BLaER1 (cell line): Measurements from ENCODE around the gene NR4A3.

ENCODE experiments used
- H3K27ac ChIP-seq: shearing (Covaris generic); formaldehyde crosslinking; 2 replicates; pipeline ENCODE4 v1.8.1; 2022
- H3K27me3 ChIP-seq: shearing (Covaris generic); formaldehyde crosslinking; 2 replicates; pipeline ENCODE4 v1.8.1; 2022
- H3K36me3 ChIP-seq: shearing (Covaris generic); formaldehyde crosslinking; 2 replicates; pipeline ENCODE4 v1.8.1; 2022
- H3K4me1 ChIP-seq: shearing (Covaris generic); formaldehyde crosslinking; 2 replicates; pipeline ENCODE4 v1.8.1; 2022
- H3K4me2 ChIP-seq: shearing (Covaris generic); formaldehyde crosslinking; 2 replicates; pipeline ENCODE4 v1.8.1; 2022
- H3K4me3 ChIP-seq: shearing (Covaris generic); formaldehyde crosslinking; 2 replicates; pipeline ENCODE4 v1.8.1; 2022
- H3K9ac ChIP-seq: shearing (Covaris generic); formaldehyde crosslinking; 2 replicates; pipeline ENCODE4 v1.8.1; 2022
- H3K9me3 ChIP-seq: shearing (Covaris generic); formaldehyde crosslinking; 2 replicates; pipeline ENCODE4 v1.8.1; 2022
- H4K20me1 ChIP-seq: shearing (Covaris generic); formaldehyde crosslinking; 2 replicates; pipeline ENCODE4 v1.8.1; 2022
- Cebpa-rat ChIP-seq: shearing (Covaris generic); IDR thresholded peaks from 2 replicates; pipeline ENCODE4 v1.8.1; 2022

NR4A3 gene

DNA sequence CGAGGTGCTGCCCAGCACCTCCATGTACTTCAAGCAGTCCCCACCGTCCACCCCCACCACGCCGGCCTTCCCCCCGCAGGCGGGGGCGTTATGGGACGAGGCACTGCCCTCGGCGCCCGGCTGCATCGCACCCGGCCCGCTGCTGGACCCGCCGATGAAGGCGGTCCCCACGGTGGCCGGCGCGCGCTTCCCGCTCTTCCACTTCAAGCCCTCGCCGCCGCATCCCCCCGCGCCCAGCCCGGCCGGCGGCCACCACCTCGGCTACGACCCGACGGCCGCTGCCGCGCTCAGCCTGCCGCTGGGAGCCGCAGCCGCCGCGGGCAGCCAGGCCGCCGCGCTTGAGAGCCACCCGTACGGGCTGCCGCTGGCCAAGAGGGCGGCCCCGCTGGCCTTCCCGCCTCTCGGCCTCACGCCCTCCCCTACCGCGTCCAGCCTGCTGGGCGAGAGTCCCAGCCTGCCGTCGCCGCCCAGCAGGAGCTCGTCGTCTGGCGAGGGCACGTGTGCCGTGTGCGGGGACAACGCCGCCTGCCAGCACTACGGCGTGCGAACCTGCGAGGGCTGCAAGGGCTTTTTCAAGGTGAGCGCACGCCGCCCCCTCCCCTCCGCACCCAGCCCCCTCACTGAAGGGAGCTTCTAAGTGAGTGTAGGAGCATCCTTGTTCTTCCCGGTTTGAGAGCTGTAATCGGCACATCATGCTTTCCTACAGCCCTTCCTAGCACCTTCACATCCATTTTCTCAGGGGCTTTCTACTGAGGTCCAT, 6.9 kb downstream of the NR4A3 start:
- TF ChIP-seq Cebpa-rat = no peak
- Histone ChIP-seq H3K27me3 (peaks cover 59% of the 10 kb centered on the region), H3K4me1 (peaks cover 21% of the 10 kb centered on the region), H3K36me3 (no peaks in the 10 kb centered on the region), H3K27ac (no peak overlapping the region), H3K4me2 (no peak overlapping the region), H3K9ac (no peak overlapping the region), H3K4me3 (no peak overlapping the region), H3K9me3 (no peaks in the 10 kb centered on the region), H4K20me1 (peaks cover 29% of the 10 kb centered on the region)

- no peak overlapping the region for H3K9ac ChIP-seq
- TF ChIP-seq Cebpa-rat = no peak
Measured at GRCh38 chr9:99831857-99832557, 10.3 kb downstream of the NR4A3 start.

GRCh38 chr9:99832558-99832864, 10.8 kb downstream of the NR4A3 start:
- Histone ChIP-seq H3K9me3 (no peaks in the 10 kb centered on the region), H3K9ac (no peak overlapping the region), H4K20me1 (no peaks in the 10 kb centered on the region), H3K36me3 (no peaks in the 10 kb centered on the region), H3K4me2 (no peak overlapping the region), H3K4me3 (no peak overlapping the region), H3K4me1 (no peaks in the 10 kb centered on the region), H3K27ac (no peak overlapping the region), H3K27me3 (peaks cover 20% of the 10 kb centered on the region)
- TF ChIP-seq Cebpa-rat = no peak

More at GRCh38 chr9:99831857-99832557, 10.3 kb downstream of the NR4A3 start:
- H3K4me1 ChIP-seq = no peaks in the 10 kb centered on the region
- H3K27me3 ChIP-seq = peaks cover 25% of the 10 kb centered on the region
- H3K9me3 ChIP-seq = no peaks in the 10 kb centered on the region
- no peaks in the 10 kb centered on the region for H4K20me1 ChIP-seq
- no peaks in the 10 kb centered on the region for H3K36me3 ChIP-seq
- no peak overlapping the region for H3K27ac ChIP-seq
- no peak overlapping the region for H3K4me3 ChIP-seq
- H3K4me2 ChIP-seq = no peak overlapping the region

DNA sequence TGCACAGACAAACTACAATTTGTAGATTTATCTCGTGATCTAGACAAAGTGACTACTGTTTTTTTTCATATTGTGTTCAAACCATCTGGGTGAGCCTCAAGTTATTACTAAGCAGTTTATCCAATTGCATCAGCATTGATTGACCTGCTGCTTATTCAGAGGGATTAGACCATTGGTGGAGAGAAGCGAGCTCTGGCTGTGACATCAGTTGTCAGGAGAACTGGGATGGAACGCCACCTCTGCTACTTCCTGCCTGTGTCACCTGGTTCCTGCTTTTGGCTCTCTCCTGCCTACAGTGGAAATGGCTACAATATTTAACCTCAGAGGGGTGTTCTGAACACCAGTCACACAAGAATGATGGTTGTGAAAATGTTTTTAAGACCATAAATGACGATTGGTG, 12.1 kb downstream of the NR4A3 start:
- Histone ChIP-seq H3K27ac (no peak overlapping the region), H3K36me3 (no peaks in the 10 kb centered on the region), H3K27me3 (peaks cover 8% of the 10 kb centered on the region; the same call in 1 of the 2 replicates), H4K20me1 (no peaks in the 10 kb centered on the region), H3K4me2 (no peak overlapping the region), H3K9ac (no peak overlapping the region), H3K4me1 (no peaks in the 10 kb centered on the region), H3K4me3 (no peak overlapping the region), H3K9me3 (no peaks in the 10 kb centered on the region)
- TF ChIP-seq Cebpa-rat = no peak

DNA sequence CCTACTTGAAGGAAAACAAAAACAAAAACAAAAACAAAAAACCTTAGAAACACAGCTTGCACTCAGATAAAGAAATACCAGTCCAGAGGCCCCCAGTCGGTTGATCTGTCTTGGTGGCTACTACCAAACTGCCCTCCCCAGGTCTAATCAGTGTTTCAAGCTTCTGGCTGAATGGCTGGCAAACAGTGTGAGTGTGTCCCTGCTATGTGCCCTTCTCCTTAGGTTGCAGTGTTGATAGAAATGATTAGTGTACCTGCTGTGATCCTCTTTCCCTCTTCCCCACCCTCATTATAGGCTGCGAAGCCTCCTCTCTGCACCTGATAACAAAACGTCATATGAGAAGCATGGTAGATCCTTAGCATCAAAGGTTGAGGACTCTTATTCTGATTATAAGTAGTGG, 12.8 kb downstream of the NR4A3 start:
- no peaks in the 10 kb centered on the region for H4K20me1 ChIP-seq
- H3K4me1 ChIP-seq = no peaks in the 10 kb centered on the region
- no peaks in the 10 kb centered on the region for H3K9me3 ChIP-seq
- no peak overlapping the region for H3K27ac ChIP-seq
- TF ChIP-seq Cebpa-rat = no peak
- no peaks in the 10 kb centered on the region for H3K36me3 ChIP-seq
- H3K4me3 ChIP-seq = no peak overlapping the region
- H3K27me3 ChIP-seq = peaks cover 4% of the 10 kb centered on the region; the same call in 1 of the 2 replicates
- no peak overlapping the region for H3K9ac ChIP-seq
- H3K4me2 ChIP-seq = no peak overlapping the region

GRCh38 chr9:99835142-99835541, 13.5 kb downstream of the NR4A3 start:
- peaks cover 4% of the 10 kb centered on the region; the same call in 1 of the 2 replicates for H3K27me3 ChIP-seq
- H3K9me3 ChIP-seq = no peaks in the 10 kb centered on the region
- no peak overlapping the region for H3K9ac ChIP-seq
- H3K36me3 ChIP-seq = no peaks in the 10 kb centered on the region
- no peak overlapping the region for H3K27ac ChIP-seq
- H3K4me3 ChIP-seq = no peak overlapping the region
- no peaks in the 10 kb centered on the region for H4K20me1 ChIP-seq
- H3K4me2 ChIP-seq = no peak overlapping the region
- no peaks in the 10 kb centered on the region for H3K4me1 ChIP-seq
- no peak for TF ChIP-seq Cebpa-rat

GRCh38 chr9:99835581-99835980, 13.9 kb downstream of the NR4A3 start:
- H4K20me1 ChIP-seq = no peaks in the 10 kb centered on the region
- no peak for TF ChIP-seq Cebpa-rat
- H3K36me3 ChIP-seq = no peaks in the 10 kb centered on the region
- H3K4me2 ChIP-seq = no peak overlapping the region
- H3K4me1 ChIP-seq = no peaks in the 10 kb centered on the region
- no peak overlapping the region for H3K9ac ChIP-seq
- H3K27me3 ChIP-seq = peaks cover 4% of the 10 kb centered on the region; the same call in 1 of the 2 replicates
- H3K9me3 ChIP-seq = no peaks in the 10 kb centered on the region
- H3K4me3 ChIP-seq = no peak overlapping the region
- no peak overlapping the region for H3K27ac ChIP-seq

DNA sequence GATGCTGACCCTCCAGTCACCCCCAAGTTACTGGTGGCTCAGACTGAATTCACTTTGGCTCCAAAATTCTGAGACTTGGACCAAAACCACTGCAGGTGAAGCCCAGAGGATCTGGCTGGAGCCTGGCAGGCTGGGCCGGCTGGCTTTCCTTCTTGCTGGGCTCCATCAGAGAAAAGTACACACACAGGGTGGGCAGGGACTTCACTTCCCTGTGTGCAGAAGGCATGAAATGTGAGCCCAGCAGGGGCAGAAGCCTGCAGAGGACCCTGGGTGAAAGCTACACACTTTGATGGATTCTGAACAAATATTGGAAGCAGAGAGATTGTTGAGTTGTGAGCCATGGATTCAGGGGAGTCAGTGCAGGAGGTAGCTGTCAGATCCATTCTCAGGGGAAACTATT, 18.4 kb downstream of the NR4A3 start:
- no peak overlapping the region for H3K9ac ChIP-seq
- H3K9me3 ChIP-seq = no peaks in the 10 kb centered on the region
- TF ChIP-seq Cebpa-rat = no peak
- H3K36me3 ChIP-seq = no peaks in the 10 kb centered on the region
- H3K27me3 ChIP-seq = no peaks in the 10 kb centered on the region
- no peak overlapping the region for H3K27ac ChIP-seq
- H3K4me3 ChIP-seq = no peak overlapping the region
- H3K4me2 ChIP-seq = no peak overlapping the region
- H4K20me1 ChIP-seq = no peaks in the 10 kb centered on the region
- no peaks in the 10 kb centered on the region for H3K4me1 ChIP-seq

DNA sequence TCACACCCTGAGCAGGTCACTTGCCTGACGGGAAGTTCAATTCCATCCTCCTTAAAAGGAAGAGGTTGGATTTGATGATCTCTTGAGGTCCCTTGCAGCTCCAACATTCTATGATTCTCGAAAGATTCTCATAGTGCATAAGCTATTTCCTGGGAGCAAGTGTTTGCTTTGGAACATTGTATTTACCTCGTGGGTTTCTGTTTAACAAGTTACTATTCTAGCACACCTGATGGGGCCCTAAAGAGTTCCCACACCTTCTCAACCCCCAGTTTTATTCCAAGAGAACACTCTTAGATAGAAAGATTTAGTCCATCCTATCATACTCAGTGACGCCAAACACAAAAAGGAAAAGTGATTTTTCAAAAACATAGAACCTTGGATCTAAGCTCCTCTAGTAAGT, 23.4 kb downstream of the NR4A3 start:
- Histone ChIP-seq H3K9ac (no peak overlapping the region), H3K4me2 (no peak overlapping the region), H3K4me3 (no peak overlapping the region), H3K9me3 (no peaks in the 10 kb centered on the region), H3K27me3 (no peaks in the 10 kb centered on the region), H3K4me1 (no peaks in the 10 kb centered on the region), H4K20me1 (no peaks in the 10 kb centered on the region), H3K36me3 (no peaks in the 10 kb centered on the region), H3K27ac (no peak overlapping the region)
- TF ChIP-seq Cebpa-rat = no peak

DNA sequence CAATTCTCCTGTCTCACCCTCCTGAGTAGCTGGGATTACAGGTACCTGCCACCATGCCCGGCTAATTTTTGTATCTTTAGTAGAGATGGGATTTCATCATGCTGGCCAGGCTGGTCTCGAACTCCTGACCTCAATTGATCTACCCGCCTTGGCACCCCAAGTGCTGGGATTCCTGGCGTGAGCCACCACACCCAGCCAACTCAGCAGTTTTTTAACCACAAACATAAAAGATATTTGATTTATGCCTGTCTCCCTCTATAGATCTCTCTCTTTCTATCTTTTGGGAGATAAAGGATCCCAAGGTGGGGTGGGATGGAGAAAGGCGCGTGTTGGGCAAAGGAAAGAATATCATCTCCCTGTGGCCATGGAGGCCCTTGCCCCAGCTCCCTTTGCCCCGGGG, 26.8 kb downstream of the NR4A3 start:
- no peak overlapping the region for H3K4me3 ChIP-seq
- no peaks in the 10 kb centered on the region for H3K27me3 ChIP-seq
- H3K4me1 ChIP-seq = peaks cover 17% of the 10 kb centered on the region
- H4K20me1 ChIP-seq = no peaks in the 10 kb centered on the region
- no peak overlapping the region for H3K4me2 ChIP-seq
- H3K27ac ChIP-seq = no peak overlapping the region
- H3K9me3 ChIP-seq = no peaks in the 10 kb centered on the region
- no peak for TF ChIP-seq Cebpa-rat
- H3K36me3 ChIP-seq = no peaks in the 10 kb centered on the region
- H3K9ac ChIP-seq = no peak overlapping the region
